HG03280 (cell line): ENCODE measurements around the gene S100A5.

Source experiments
- ATAC-seq: cut with Tn5 transposase; IDR thresholded peaks from one replicate; pipeline ENCODE4 v1.9.1; 2021; ENCODE audit warnings: mild to moderate bottlenecking, moderate library complexity; ENCODE audit not compliant: unreplicated experiment

S100A5 gene

GRCh38 chr1:153513023-153513422 is 27.7 kb downstream of the S100A5 start:
- ATAC-seq = no peak

GRCh38 chr1:153510984-153511410 is 29.7 kb downstream of the S100A5 start:
- no peak for ATAC-seq

GRCh38 chr1:153509729-153510354 is 30.9 kb downstream of the S100A5 start:
- no peak for ATAC-seq

GRCh38 chr1:153509036-153509435 is 31.7 kb downstream of the S100A5 start:
- ATAC-seq = no peak

- ATAC-seq = no peak
These were observed 32.7 kb downstream of the S100A5 start for GRCh38 chr1:153507926-153508583.

GRCh38 chr1:153506831-153507413 is 33.8 kb downstream of the S100A5 start:
- ATAC-seq = no peak

GRCh38 chr1:153506386-153506785 is 34.3 kb downstream of the S100A5 start:
- no peak for ATAC-seq

- ATAC-seq = no peak
These were observed 35.2 kb downstream of the S100A5 start for GRCh38 chr1:153505576-153505975.

- no peak for ATAC-seq
These were observed 37.0 kb downstream of the S100A5 start for GRCh38 chr1:153503766-153504165.

GRCh38 chr1:153498746-153499145 is 42.0 kb downstream of the S100A5 start:
- no peak for ATAC-seq

GRCh38 chr1:153495536-153495935 is 45.2 kb downstream of the S100A5 start:
- ATAC-seq = no peak

GRCh38 chr1:153494976-153495535 is 45.7 kb downstream of the S100A5 start:
- ATAC-seq = no peak

GRCh38 chr1:153493343-153493960 is 47.3 kb downstream of the S100A5 start:
- ATAC-seq = no peak

- no peak for ATAC-seq
These were observed 50.3 kb downstream of the S100A5 start for GRCh38 chr1:153490272-153491051.

- no peak for ATAC-seq
These were observed 52.0 kb downstream of the S100A5 start for GRCh38 chr1:153488731-153489130.

GRCh38 chr1:153487707-153488106 is 53.0 kb downstream of the S100A5 start:
- ATAC-seq = no peak
